GM12875 (cell line): ENCODE results near the gene BTRC.

ENCODE experiments used
- H3K4me3 ChIP-seq: one replicate; pipeline ENCODE4 v1.5.1; 2011; ENCODE audit warnings: low read depth, low read length, control low read depth
- CTCF ChIP-seq: IDR thresholded peaks from 2 replicates; pipeline ENCODE4 v1.5.1; 2011; ENCODE audit warnings: low read depth, mild to moderate bottlenecking, control low read depth, inconsistent platforms, low read length, moderate library complexity, borderline replicate concordance; ENCODE audit not compliant: insufficient read depth

Gene BTRC

GRCh38 chr10:101458869-101459268 is 104.9 kb downstream of the BTRC start:
- no peak for TF ChIP-seq CTCF
- H3K4me3 ChIP-seq: no peak overlapping the region

- no peak for TF ChIP-seq CTCF
- no peak overlapping the region for H3K4me3 ChIP-seq
Measured at GRCh38 chr10:101464082-101464481, 110.1 kb downstream of the BTRC start.

- TF ChIP-seq CTCF: no peak
- H3K4me3 ChIP-seq: no peak overlapping the region
Measured at GRCh38 chr10:101464599-101464998, 110.6 kb downstream of the BTRC start.

GRCh38 chr10:101466016-101466912 is 112.3 kb downstream of the BTRC start:
- no peak overlapping the region for H3K4me3 ChIP-seq
- no peak for TF ChIP-seq CTCF

- H3K4me3 ChIP-seq: no peak overlapping the region
- peak; percentile 74 for TF ChIP-seq CTCF
Measured at GRCh38 chr10:101467286-101467770, 113.4 kb downstream of the BTRC start.

- no peak overlapping the region for H3K4me3 ChIP-seq
- TF ChIP-seq CTCF: no peak
Measured at GRCh38 chr10:101468159-101468558, 114.2 kb downstream of the BTRC start.

GRCh38 chr10:101476383-101476782 is 122.4 kb downstream of the BTRC start:
- H3K4me3 ChIP-seq: no peak overlapping the region
- TF ChIP-seq CTCF: no peak
